IMR-90 (cell line): ENCODE data around the gene PARP16. TPM values are rescaled to one million over a fixed set of nuclear protein-coding genes. Genes with fewer than 3 reads are reported as not detected.

ENCODE experiments used
- ATAC-seq: fragments of 200-7000 bp; cut with Tn5 transposase; 2 replicates; pipeline ENCODE4 v1.9.1; 2020; ENCODE audit warnings: low read depth, mild to moderate bottlenecking, moderate library complexity
- BruUV-seq: library from RNA; stranded (reverse); fragments of 400-500 nt; replicated peaks from 2 replicates; lab custom pipeline; 2021; lab: Mats Ljungman, UMichigan
- CTCF ChIA-PET: fragments of 300-600 bp; formaldehyde crosslinking; extraction: SDS; loops from one replicate; lab custom pipeline; 2021; ENCODE audit warnings: antibody characterized with exemption; lab: Yijun Ruan, JAX
- POLR2A ChIA-PET: fragments of 300-600 bp; sonication (Branson Sonifier 250); formaldehyde crosslinking; loops from one replicate; lab custom pipeline; 2022; ENCODE audit warnings: antibody characterized with exemption; ENCODE audit not compliant: unreplicated experiment; lab: Charles Lee
- DNase-seq: peaks from one replicate; pipeline ENCODE4 v3.0.0; 2013
- H2AFZ ChIP-seq: replicated peaks from 2 replicates; pipeline ENCODE3; 2013; ENCODE audit warnings: low read length, mild to moderate bottlenecking; ENCODE audit not compliant: poor library complexity
- H2AK5ac ChIP-seq: 2 replicates; pipeline ENCODE4 v1.6.1; 2013; ENCODE audit warnings: low read depth, low read length, inconsistent platforms
- H2AK9ac ChIP-seq: replicated peaks from 2 replicates; pipeline ENCODE3; 2013; ENCODE audit warnings: mild to moderate bottlenecking, low read depth, low read length, moderate library complexity; ENCODE audit not compliant: poor library complexity
- H2BK120ac ChIP-seq: 2 replicates; pipeline ENCODE4 v1.6.1; 2013; ENCODE audit warnings: low read depth, low read length, inconsistent platforms
- H2BK15ac ChIP-seq: 3 replicates; pipeline ENCODE4 v1.6.1; 2013; ENCODE audit warnings: low read depth, low read length, inconsistent platforms
- H2BK20ac ChIP-seq: 2 replicates; pipeline ENCODE4 v1.6.1; 2013; ENCODE audit warnings: low read depth, mild to moderate bottlenecking, inconsistent platforms, low read length, moderate library complexity
- H2BK5ac ChIP-seq: 2 replicates; pipeline ENCODE4 v1.6.1; 2013; ENCODE audit warnings: mild to moderate bottlenecking, low read depth, low read length, inconsistent platforms; ENCODE audit not compliant: poor library complexity, severe bottlenecking
- H3K14ac ChIP-seq: replicated peaks from 2 replicates; pipeline ENCODE4 v1.6.1; 2013; ENCODE audit warnings: low read depth, low read length, inconsistent platforms
- H3K18ac ChIP-seq: 2 replicates; pipeline ENCODE4 v1.6.1; 2013; ENCODE audit warnings: low read depth, low read length, control low read depth
- H3K23ac ChIP-seq: 2 replicates; pipeline ENCODE4 v1.6.1; 2013; ENCODE audit warnings: low read depth, low read length, inconsistent platforms
- H3K27ac ChIP-seq: 2 replicates; pipeline ENCODE4 v1.5.1; 2013; ENCODE audit warnings: mild to moderate bottlenecking, control low read depth, low read length; ENCODE audit not compliant: insufficient read depth
- H3K27me3 ChIP-seq: 2 replicates; pipeline ENCODE4 v1.6.1; 2013; ENCODE audit warnings: low read length; ENCODE audit not compliant: control insufficient read depth, insufficient read depth
- H3K36me3 ChIP-seq: 2 replicates; pipeline ENCODE4 v1.6.1; 2013; ENCODE audit warnings: low read length, mixed read lengths; ENCODE audit not compliant: control insufficient read depth, insufficient read depth
- H3K4ac ChIP-seq: 2 replicates; pipeline ENCODE4 v1.6.1; 2013; ENCODE audit warnings: low read depth, low read length, inconsistent platforms
- H3K4me1 ChIP-seq: 2 replicates; pipeline ENCODE4 v1.6.1; 2013; ENCODE audit warnings: low read length, mixed read lengths; ENCODE audit not compliant: control insufficient read depth, insufficient read depth
- H3K4me2 ChIP-seq: 2 replicates; pipeline ENCODE4 v1.6.1; 2013; ENCODE audit warnings: low read depth, mild to moderate bottlenecking, control low read depth, low read length, moderate library complexity
- H3K4me3 ChIP-seq: 2 replicates; pipeline ENCODE4 v1.5.1; 2013; ENCODE audit warnings: low read depth, mild to moderate bottlenecking, control low read depth, low read length, moderate library complexity; ENCODE audit not compliant: insufficient read depth
- H3K56ac ChIP-seq: 2 replicates; pipeline ENCODE4 v1.6.1; 2013; ENCODE audit warnings: low read length, inconsistent platforms; ENCODE audit not compliant: insufficient read depth; ENCODE audit errors: extremely low read depth
- H3K79me1 ChIP-seq, 2 experiments: 2 replicates each; pipeline ENCODE4 v1.6.1; 2013; ENCODE audit warnings: low read length in 2 of 2, inconsistent platforms in 1 of 2, low read depth in 1 of 2
- H3K9ac ChIP-seq: 2 replicates; pipeline ENCODE4 v1.6.1; 2013; ENCODE audit warnings: low read depth, low read length, control low read depth
- H3K9me1 ChIP-seq: 2 replicates; pipeline ENCODE4 v1.6.1; 2013; ENCODE audit warnings: low read length, inconsistent platforms; ENCODE audit not compliant: insufficient read depth
- H3K9me3 ChIP-seq: 2 replicates; pipeline ENCODE4 v1.6.1; 2013; ENCODE audit warnings: low read length; ENCODE audit not compliant: control insufficient read depth, insufficient read depth
- H4K20me1 ChIP-seq: 2 replicates; pipeline ENCODE4 v1.6.1; 2013; ENCODE audit warnings: low read length, inconsistent platforms; ENCODE audit not compliant: insufficient read depth
- H4K5ac ChIP-seq: 2 replicates; pipeline ENCODE4 v1.6.1; 2013; ENCODE audit warnings: mild to moderate bottlenecking, low read depth, low read length, control low read depth
- H4K8ac ChIP-seq, 2 experiments: 2 replicates each; pipeline ENCODE4 v1.6.1; 2013; ENCODE audit warnings: low read depth in 2 of 2, low read length in 2 of 2, control low read depth in 1 of 2, inconsistent platforms in 1 of 2
- H4K91ac ChIP-seq: 2 replicates; pipeline ENCODE4 v1.6.1; 2013; ENCODE audit warnings: low read depth, low read length, inconsistent platforms; ENCODE audit not compliant: insufficient read depth
- BHLHE40 ChIP-seq: fragments of 150-350 bp; IDR thresholded peaks from 2 replicates; pipeline ENCODE4 v1.6.1; 2016; ENCODE audit warnings: mild to moderate bottlenecking, low read depth, low read length
- CEBPB ChIP-seq: IDR thresholded peaks from 2 replicates; pipeline ENCODE4 v1.6.1; 2012; ENCODE audit warnings: low read depth, low read length, improper control_type of control experiment
- CHD1 ChIP-seq: IDR thresholded peaks from 2 replicates; pipeline ENCODE4 v1.6.1; 2012; ENCODE audit warnings: low read depth, low read length, improper control_type of control experiment
- CTCF ChIP-seq: conservative IDR thresholded peaks from 2 replicates; pipeline ENCODE4 v1.5.1; 2012; ENCODE audit warnings: mild to moderate bottlenecking, low read depth, low read length, improper control_type of control experiment
- ELK1 ChIP-seq: fragments of 150-350 bp; IDR thresholded peaks from 2 replicates; pipeline ENCODE4 v1.6.1; 2016; ENCODE audit warnings: low read depth, mild to moderate bottlenecking, low read length, moderate library complexity, borderline replicate concordance
- FOS ChIP-seq: fragments of 150-350 bp; IDR thresholded peaks from 2 replicates; pipeline ENCODE4 v1.6.1; 2016; ENCODE audit warnings: low read depth, low read length
- MAFK ChIP-seq: IDR thresholded peaks from 2 replicates; pipeline ENCODE4 v1.6.1; 2012; ENCODE audit warnings: low read depth, low read length, improper control_type of control experiment
- MAZ ChIP-seq: IDR thresholded peaks from 2 replicates; pipeline ENCODE4 v1.6.1; 2012; ENCODE audit warnings: low read depth, mild to moderate bottlenecking, low read length, improper control_type of control experiment, moderate library complexity, borderline replicate concordance
- MXI1 ChIP-seq: IDR thresholded peaks from 2 replicates; pipeline ENCODE4 v1.6.1; 2012; ENCODE audit warnings: low read depth, mild to moderate bottlenecking, low read length, moderate library complexity, borderline replicate concordance
- NFE2L2 ChIP-seq: fragments of 150-350 bp; IDR thresholded peaks from 2 replicates; pipeline ENCODE4 v1.6.1; 2016; ENCODE audit warnings: low read depth, mild to moderate bottlenecking, low read length
- POLR2A ChIP-seq: IDR thresholded peaks from 2 replicates; pipeline ENCODE4 v1.6.1; 2012; ENCODE audit warnings: mild to moderate bottlenecking, low read depth, low read length
- RAD21 ChIP-seq: IDR thresholded peaks from 2 replicates; pipeline ENCODE4 v1.6.1; 2012; ENCODE audit warnings: low read length, improper control_type of control experiment
- RCOR1 ChIP-seq: IDR thresholded peaks from 2 replicates; pipeline ENCODE4 v1.6.1; 2012; ENCODE audit warnings: mild to moderate bottlenecking, low read length, improper control_type of control experiment; ENCODE audit not compliant: insufficient replicate concordance
- RFX5 ChIP-seq: IDR thresholded peaks from 2 replicates; pipeline ENCODE4 v1.8.0; 2012; ENCODE audit warnings: low read depth, mild to moderate bottlenecking, low read length, moderate library complexity
- SMC3 ChIP-seq: fragments of 150-350 bp; IDR thresholded peaks from 2 replicates; pipeline ENCODE4 v1.6.1; 2016; ENCODE audit warnings: low read depth, mild to moderate bottlenecking, antibody characterized with exemption, low read length, moderate library complexity
- USF2 ChIP-seq: fragments of 150-350 bp; IDR thresholded peaks from 2 replicates; pipeline ENCODE4 v1.6.1; 2017; ENCODE audit warnings: mild to moderate bottlenecking, antibody characterized with exemption, low read length, low read depth
- WGBS, 2 experiments: methylation state at CpG; one replicate each; pipeline versions ENCODE4 v1.1.5 to v1.1.7; 2013; ENCODE audit warnings: missing lambda C conversion rate in 2 of 2; ENCODE audit not compliant: insufficient read length in 1 of 2; ENCODE audit errors: extremely low coverage in 2 of 2; 5-methylcytosine and 5-hydroxymethylcytosine counted together
- dilution Hi-C: fragments of 300-500 bp; cut with HindIII; formaldehyde crosslinking; loops from one replicate; pipeline ENCODE4 v1.14.3; 2018; ENCODE audit warnings: low sequenced_read_pairs; ENCODE audit not compliant: unreplicated experiment
- in situ Hi-C: fragments of 300-500 bp; cut with MboI; formaldehyde crosslinking; loops from 3 replicates; pipeline ENCODE4 v1.14.3; 2019; ENCODE audit warnings: low sequenced_read_pairs, inconsistent platforms, mixed read lengths
- intact Hi-C: fragments of 100-400 bp; cut with micrococcal nuclease; formaldehyde crosslinking; loops from 2 replicates; pipeline ENCODE4 v1.10.0; 2022
- polyA plus RNA-seq, 3 experiments: library from polyadenylated mRNA; depleted of rRNA; stranded (reverse); fragments of >200 nt; gene quantifications; 2 replicates each; pipeline ENCODE4 v1.2.3, GENCODE V29; 2012; ENCODE audit warnings: low replicate concordance in 1 of 3
- total RNA-seq: library from RNA; depleted of rRNA; stranded (reverse); fragments of >200 nt; gene quantifications from 2 replicates; pipeline ENCODE4 v1.2.3, GENCODE V29; 2012

The PARP16 gene
- total and polyA plus RNA-seq, 2 of the 4 experiments (the other 2 are of a cell fraction): 1.3 to 5.0 TPM

GRCh38 chr15:65312400-65312916, 25.8 kb upstream of the PARP16 start:
- WGBS, 2 experiments: 40% methylated on average over 1 of the region's 11 CpGs; no CpG with 5 or more reads in 1 of the 2 experiments
- TF ChIP-seq RAD21 (no peak), CHD1 (no peak), RCOR1 (no peak), FOS (no peak), SMC3 (no peak), MAFK (no peak), RFX5 (no peak), CEBPB (no peak), USF2 (no peak), NFE2L2 (no peak), ELK1 (no peak), MXI1 (no peak), CTCF (no peak), POLR2A (no peak), BHLHE40 (no peak), MAZ (no peak)
- no TSS peak for BruUV-seq
- Histone ChIP-seq H3K79me1 (no peaks in the 10 kb centered on the region), H3K9me3 (no peaks in the 10 kb centered on the region), H4K5ac (no peak overlapping the region), H3K9ac (no peak overlapping the region), H2BK20ac (no peak overlapping the region), H2BK5ac (no peak overlapping the region), H2BK120ac (no peak overlapping the region), H3K56ac (no peak overlapping the region), H3K23ac (no peak overlapping the region), H3K4me3 (no peak overlapping the region), H4K20me1 (peaks cover 3% of the 10 kb centered on the region; the same call in 1 of the 2 replicates), H3K9me1 (0 out of 2 replicates have a peak, but pooled peaks cover 3% of the 10 kb centered on the region), H2BK15ac (no peak overlapping the region), H3K36me3 (no peaks in the 10 kb centered on the region), H4K91ac (no peak overlapping the region), H3K4me1 (peaks cover 11% of the 10 kb centered on the region), H4K8ac (no peak overlapping the region), H3K4ac (no peak overlapping the region), H3K27me3 (peaks cover 4% of the 10 kb centered on the region; the same call in 1 of the 2 replicates), H3K14ac (no peak overlapping the region), H2AK5ac (no peak overlapping the region), H3K18ac (no peak overlapping the region), H2AFZ (no peak overlapping the region), H3K27ac (no peak overlapping the region), H2AK9ac (no peak overlapping the region), H3K4me2 (no peak overlapping the region)
- ChIA-PET POLR2A (interaction anchor here (1.2 kb wide), 1 partner anchor 8 kb away, joined by 3 read pairs; the partner anchor contains the start of gene RNU5B-1), CTCF (no interaction called here)
- intact Hi-C loops: no loop called here
- in situ Hi-C loops: no loop called here
- dilution Hi-C loops: no loop called here
- no peak for DNase-seq
- ATAC-seq: no peak
